Gastrocnemius medialis (tissue), 4 donors: Measurements from ENCODE around the gene LTA.

ENCODE experiments used
- POLR2A ChIP-seq, 2 donors: fragments of 450-650 bp; IDR thresholded peaks; one replicate each; pipeline ENCODE4 v1.6.1; 2017; ENCODE audit warnings: antibody characterized with exemption in 2 of 2, mild to moderate bottlenecking in 2 of 2, moderate library complexity in 2 of 2
- TF ChIP-seq, protein P1 (sequence below), 5 experiments: fragments of 450-650 bp in 3 of 5; fragments of 200-600 bp in 2 of 5; sonication (generic) in 2 of 5; IDR thresholded peaks in 4 of 5; conservative IDR thresholded peaks in 1 of 5; 1 replicate in 4 of 5; 2 replicates in 1 of 5; pipeline ENCODE4 v1.5.1; 2016 to 2019; ENCODE audit warnings: antibody characterized with exemption in 5 of 5, mild to moderate bottlenecking in 3 of 5, moderate library complexity in 3 of 5

DNA sequence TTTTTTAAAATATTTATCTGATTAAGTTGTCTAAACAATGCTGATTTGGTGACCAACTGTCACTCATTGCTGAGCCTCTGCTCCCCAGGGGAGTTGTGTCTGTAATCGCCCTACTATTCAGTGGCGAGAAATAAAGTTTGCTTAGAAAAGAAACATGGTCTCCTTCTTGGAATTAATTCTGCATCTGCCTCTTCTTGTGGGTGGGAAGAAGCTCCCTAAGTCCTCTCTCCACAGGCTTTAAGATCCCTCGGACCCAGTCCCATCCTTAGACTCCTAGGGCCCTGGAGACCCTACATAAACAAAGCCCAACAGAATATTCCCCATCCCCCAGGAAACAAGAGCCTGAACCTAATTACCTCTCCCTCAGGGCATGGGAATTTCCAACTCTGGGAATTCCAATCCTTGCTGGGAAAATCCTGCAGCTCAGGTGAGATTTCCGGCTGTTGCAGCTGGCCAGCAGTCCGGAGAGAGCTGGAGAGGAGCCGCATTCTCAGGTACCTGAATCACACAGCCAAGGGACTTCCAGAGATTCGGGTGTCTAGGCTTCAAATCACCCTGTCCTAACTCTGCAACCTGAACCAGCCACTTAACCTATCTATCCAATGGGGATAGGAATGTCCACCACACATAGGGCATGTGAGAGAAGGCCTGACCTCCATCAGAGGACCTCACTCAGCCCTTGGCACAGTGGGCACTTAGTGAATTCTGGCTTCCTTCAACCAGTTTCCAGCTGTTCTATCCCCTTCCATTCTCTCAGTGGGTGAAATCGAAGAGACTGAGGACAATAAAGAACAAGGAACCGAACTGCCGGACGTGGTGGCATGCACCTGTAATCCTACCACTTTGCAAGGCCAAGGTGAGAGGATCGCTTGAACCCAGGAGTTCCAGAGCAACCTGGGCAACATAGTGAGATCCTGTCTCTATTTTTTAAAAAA, 6.4 kb downstream of the LTA start:
- TF ChIP-seq POLR2A (IDR thresholded peaks at IDR 0.05), result no peak
- TF ChIP-seq, protein P1, sequence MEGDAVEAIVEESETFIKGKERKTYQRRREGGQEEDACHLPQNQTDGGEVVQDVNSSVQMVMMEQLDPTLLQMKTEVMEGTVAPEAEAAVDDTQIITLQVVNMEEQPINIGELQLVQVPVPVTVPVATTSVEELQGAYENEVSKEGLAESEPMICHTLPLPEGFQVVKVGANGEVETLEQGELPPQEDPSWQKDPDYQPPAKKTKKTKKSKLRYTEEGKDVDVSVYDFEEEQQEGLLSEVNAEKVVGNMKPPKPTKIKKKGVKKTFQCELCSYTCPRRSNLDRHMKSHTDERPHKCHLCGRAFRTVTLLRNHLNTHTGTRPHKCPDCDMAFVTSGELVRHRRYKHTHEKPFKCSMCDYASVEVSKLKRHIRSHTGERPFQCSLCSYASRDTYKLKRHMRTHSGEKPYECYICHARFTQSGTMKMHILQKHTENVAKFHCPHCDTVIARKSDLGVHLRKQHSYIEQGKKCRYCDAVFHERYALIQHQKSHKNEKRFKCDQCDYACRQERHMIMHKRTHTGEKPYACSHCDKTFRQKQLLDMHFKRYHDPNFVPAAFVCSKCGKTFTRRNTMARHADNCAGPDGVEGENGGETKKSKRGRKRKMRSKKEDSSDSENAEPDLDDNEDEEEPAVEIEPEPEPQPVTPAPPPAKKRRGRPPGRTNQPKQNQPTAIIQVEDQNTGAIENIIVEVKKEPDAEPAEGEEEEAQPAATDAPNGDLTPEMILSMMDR (IDR thresholded peaks at IDR 0.05 in 4 of 5, conservative IDR thresholded peaks at IDR 0.05 in 1 of 5), result no peak
